Measurements from ENCODE around the gene TOX3. TPM values are rescaled to one million over a fixed set of nuclear protein-coding genes. Genes with fewer than 3 reads are reported as not detected.

Gene TOX3
- total RNA-seq, 1 donor from 2014 or later = 48.1 TPM

DNA sequence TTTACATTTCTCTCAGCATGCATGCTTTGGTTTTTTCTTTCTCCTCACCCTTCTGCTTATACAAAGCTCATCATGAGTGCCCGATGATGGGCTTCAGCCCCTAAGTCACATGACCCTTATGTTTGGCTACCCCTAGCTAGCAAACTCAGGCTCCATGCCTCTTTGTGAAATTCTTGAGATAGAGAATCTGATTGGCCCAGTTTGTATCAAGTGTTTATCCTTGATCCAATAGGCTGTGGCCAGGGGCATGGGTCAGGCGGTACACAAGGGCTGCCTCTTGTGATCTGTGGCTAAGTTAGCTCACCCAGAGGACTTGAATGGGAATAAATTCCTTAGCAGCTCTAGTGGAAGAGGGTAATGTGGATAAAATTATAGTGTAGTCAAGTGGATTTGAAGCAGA is 11.5 kb upstream of the TOX3 start:
- no peak overlapping the region for H3K4me3 Mint-ChIP-seq
- peaks cover 6% of the 10 kb centered on the region for H3K27me3 Mint-ChIP-seq (ENCODE audit: insufficient read depth, low read depth)
- Histone ChIP-seq H3K36me3 (no peaks in the 10 kb centered on the region), H4K20me1 (ENCODE audit: low read depth) (no peaks in the 10 kb centered on the region), H3K9me3 (ENCODE audit: low read depth) (no peaks in the 10 kb centered on the region), H3K27ac (no peak overlapping the region), H3K4me2 (no peak overlapping the region), H3K27me3 (no peaks in the 10 kb centered on the region), H3F3A (ENCODE audit: low read depth) (peaks cover 4% of the 10 kb centered on the region), H3K9ac (no peak overlapping the region), H3K4me1 (peaks cover 11% of the 10 kb centered on the region), H3K4me3 (no peak overlapping the region), H2AFZ (replicated peaks) (no peak overlapping the region), H3K79me2 (ENCODE audit: low read depth) (no peaks in the 10 kb centered on the region)
- peaks cover 8% of the 10 kb centered on the region for H3K4me1 Mint-ChIP-seq
- no peaks in the 10 kb centered on the region for H3K36me3 Mint-ChIP-seq
- TF ChIP-seq EZH2phosphoT487 (IDR thresholded peaks at IDR 0.05) (no peak), EZH2 (IDR thresholded peaks at IDR 0.05) (no peak)
- TF ChIP-seq, protein P1, sequence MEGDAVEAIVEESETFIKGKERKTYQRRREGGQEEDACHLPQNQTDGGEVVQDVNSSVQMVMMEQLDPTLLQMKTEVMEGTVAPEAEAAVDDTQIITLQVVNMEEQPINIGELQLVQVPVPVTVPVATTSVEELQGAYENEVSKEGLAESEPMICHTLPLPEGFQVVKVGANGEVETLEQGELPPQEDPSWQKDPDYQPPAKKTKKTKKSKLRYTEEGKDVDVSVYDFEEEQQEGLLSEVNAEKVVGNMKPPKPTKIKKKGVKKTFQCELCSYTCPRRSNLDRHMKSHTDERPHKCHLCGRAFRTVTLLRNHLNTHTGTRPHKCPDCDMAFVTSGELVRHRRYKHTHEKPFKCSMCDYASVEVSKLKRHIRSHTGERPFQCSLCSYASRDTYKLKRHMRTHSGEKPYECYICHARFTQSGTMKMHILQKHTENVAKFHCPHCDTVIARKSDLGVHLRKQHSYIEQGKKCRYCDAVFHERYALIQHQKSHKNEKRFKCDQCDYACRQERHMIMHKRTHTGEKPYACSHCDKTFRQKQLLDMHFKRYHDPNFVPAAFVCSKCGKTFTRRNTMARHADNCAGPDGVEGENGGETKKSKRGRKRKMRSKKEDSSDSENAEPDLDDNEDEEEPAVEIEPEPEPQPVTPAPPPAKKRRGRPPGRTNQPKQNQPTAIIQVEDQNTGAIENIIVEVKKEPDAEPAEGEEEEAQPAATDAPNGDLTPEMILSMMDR (IDR thresholded peaks at IDR 0.05) = no peak
- no peak for DNase-seq (ENCODE audit: low spot score)
- H3K9me3 Mint-ChIP-seq = peaks cover 5% of the 10 kb centered on the region
- peak overlapping the region; percentile 58 for H3K27ac Mint-ChIP-seq

DNA sequence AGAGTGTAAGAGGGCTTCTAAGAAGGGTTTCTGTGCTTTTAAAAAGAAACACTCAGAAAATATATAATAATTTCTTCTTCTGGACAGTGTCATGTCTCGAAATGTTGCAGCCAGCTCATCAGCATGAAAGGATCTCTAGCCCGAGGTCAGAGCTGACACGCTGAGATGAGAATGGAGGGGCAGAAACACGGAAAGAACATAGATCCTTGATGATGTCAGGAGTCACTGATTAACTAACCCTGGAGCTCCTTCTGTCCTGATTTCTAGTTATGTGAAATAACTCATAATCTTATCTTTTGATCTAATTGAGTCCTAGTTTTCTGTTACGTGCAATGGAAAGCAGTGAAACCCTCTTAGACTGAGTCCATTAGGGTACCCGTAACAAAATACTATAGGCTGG is 10.3 kb upstream of the TOX3 start:
- Histone ChIP-seq H4K20me1 (ENCODE audit: low read depth) (no peaks in the 10 kb centered on the region), H3K4me2 (no peak overlapping the region), H3K27me3 (no peaks in the 10 kb centered on the region), H3K9me3 (ENCODE audit: low read depth) (no peaks in the 10 kb centered on the region), H3K4me3 (no peak overlapping the region), H3K9ac (no peak overlapping the region), H2AFZ (replicated peaks) (no peak overlapping the region), H3K27ac (no peak overlapping the region), H3F3A (ENCODE audit: low read depth) (peaks cover 16% of the 10 kb centered on the region), H3K4me1 (peaks cover 23% of the 10 kb centered on the region), H3K36me3 (no peaks in the 10 kb centered on the region), H3K79me2 (ENCODE audit: low read depth) (no peaks in the 10 kb centered on the region)
- Mint-ChIP-seq H3K27me3 (ENCODE audit: insufficient read depth, low read depth) (peaks cover 6% of the 10 kb centered on the region), H3K27ac (no peak overlapping the region), H3K9me3 (peaks cover 5% of the 10 kb centered on the region), H3K4me3 (no peak overlapping the region), H3K4me1 (peaks cover 21% of the 10 kb centered on the region), H3K36me3 (no peaks in the 10 kb centered on the region)
- TF ChIP-seq EZH2phosphoT487 (IDR thresholded peaks at IDR 0.05) (no peak), EZH2 (IDR thresholded peaks at IDR 0.05) (no peak)
- TF ChIP-seq, protein P1 (IDR thresholded peaks at IDR 0.05) = no peak
- no peak for DNase-seq (ENCODE audit: low spot score)

DNA sequence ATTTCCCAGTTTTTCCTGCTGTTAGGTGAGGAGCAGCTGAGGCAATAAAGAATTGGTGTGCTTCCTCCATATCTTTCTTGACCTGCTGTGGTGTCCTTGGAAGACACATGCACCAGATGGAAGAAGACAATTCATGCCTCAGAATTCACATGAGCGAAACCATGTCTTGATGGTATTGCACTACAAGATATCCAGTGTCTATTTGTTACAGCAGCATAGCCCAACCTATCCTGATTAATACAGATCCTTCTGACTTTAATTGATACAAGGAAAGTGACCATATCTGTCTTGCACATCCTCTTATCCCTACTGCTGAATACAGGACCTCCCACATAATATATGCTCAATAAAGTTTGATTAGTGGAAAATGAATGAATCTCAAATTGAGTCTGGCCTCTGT is 9.1 kb upstream of the TOX3 start:
- Histone ChIP-seq H3K9ac (no peak overlapping the region), H2AFZ (replicated peaks) (no peak overlapping the region), H3K4me2 (no peak overlapping the region), H3K27ac (no peak overlapping the region), H3K36me3 (no peaks in the 10 kb centered on the region), H3K9me3 (ENCODE audit: low read depth) (no peaks in the 10 kb centered on the region), H3K4me3 (no peak overlapping the region), H4K20me1 (ENCODE audit: low read depth) (no peaks in the 10 kb centered on the region), H3K79me2 (ENCODE audit: low read depth) (no peaks in the 10 kb centered on the region), H3K27me3 (no peaks in the 10 kb centered on the region), H3K4me1 (peaks cover 28% of the 10 kb centered on the region), H3F3A (ENCODE audit: low read depth) (peaks cover 23% of the 10 kb centered on the region)
- H3K4me1 Mint-ChIP-seq = peaks cover 25% of the 10 kb centered on the region
- H3K27me3 Mint-ChIP-seq (ENCODE audit: insufficient read depth, low read depth) = peaks cover 3% of the 10 kb centered on the region
- H3K27ac Mint-ChIP-seq = no peak overlapping the region
- H3K9me3 Mint-ChIP-seq = peaks cover 5% of the 10 kb centered on the region
- no peak for DNase-seq (ENCODE audit: low spot score)
- H3K4me3 Mint-ChIP-seq = no peak overlapping the region
- TF ChIP-seq, protein P1 (IDR thresholded peaks at IDR 0.05) = no peak
- H3K36me3 Mint-ChIP-seq = no peaks in the 10 kb centered on the region

Measured in neural progenitor cell (in vitro differentiated cells).